Measurements from ENCODE around the gene RAB17. TPM values are rescaled to one million over a fixed set of nuclear protein-coding genes. Genes with fewer than 3 reads are reported as not detected.

Gene RAB17
- total RNA-seq, 3 donors from 2014 or later: 39.7 to 43.9 TPM; not detected in 1

GRCh38 chr2:237571551-237571950, 19.0 kb downstream of the RAB17 start:
- Histone ChIP-seq H3K4me1 (peaks cover 3 to 7% of the 10 kb centered on the region in 2 donors), H3K9me3 (no peaks in the 10 kb centered on the region), H3K27ac (peak overlapping the region in 1 of 2 donors; percentile 54), H3K36me3 (no peaks in the 10 kb centered on the region), H3K4me3 (no peak overlapping the region), H3K27me3 (no peaks in the 10 kb centered on the region)
- DNase-seq (ENCODE audit: low spot score in 2 of 2): no peak
- intact Hi-C loops (cut with DNase I; ENCODE audit: low total_unique reads): no loop called here
- TF ChIP-seq POLR2AphosphoS5 (IDR thresholded peaks at IDR 0.05) (no peak), CTCF (IDR thresholded peaks at IDR 0.05) (no peak), POLR2A (IDR thresholded peaks at IDR 0.05) (no peak)

- Histone ChIP-seq H3K4me3 (no peak overlapping the region), H3K4me1 (peaks cover 3 to 7% of the 10 kb centered on the region in 2 donors), H3K27ac (no peak overlapping the region), H3K9me3 (no peaks in the 10 kb centered on the region), H3K27me3 (no peaks in the 10 kb centered on the region), H3K36me3 (no peaks in the 10 kb centered on the region)
- intact Hi-C loops (cut with DNase I; ENCODE audit: low total_unique reads): no loop called here
- no peak for DNase-seq (ENCODE audit: low spot score in 2 of 2)
- no peak for TF ChIP-seq POLR2A (IDR thresholded peaks at IDR 0.05)
- no peak for TF ChIP-seq POLR2AphosphoS5 (IDR thresholded peaks at IDR 0.05)
- no peak for TF ChIP-seq CTCF (IDR thresholded peaks at IDR 0.05)
Measured at GRCh38 chr2:237570776-237571335, 19.7 kb downstream of the RAB17 start.

GRCh38 chr2:237569896-237570295, 20.6 kb downstream of the RAB17 start:
- H3K4me3 ChIP-seq: no peak overlapping the region
- no peak for DNase-seq (ENCODE audit: low spot score in 2 of 2)
- no peak overlapping the region for H3K27ac ChIP-seq
- no peaks in the 10 kb centered on the region for H3K36me3 ChIP-seq
- no peak for TF ChIP-seq POLR2AphosphoS5 (IDR thresholded peaks at IDR 0.05)
- no peak for TF ChIP-seq CTCF (IDR thresholded peaks at IDR 0.05)
- no peak for TF ChIP-seq POLR2A (IDR thresholded peaks at IDR 0.05)
- intact Hi-C loops (cut with DNase I; ENCODE audit: low total_unique reads): no loop called here
- no peaks in the 10 kb centered on the region for H3K27me3 ChIP-seq
- H3K4me1 ChIP-seq: peaks cover 3 to 7% of the 10 kb centered on the region in 2 donors
- no peaks in the 10 kb centered on the region for H3K9me3 ChIP-seq

GRCh38 chr2:237569041-237569440, 21.5 kb downstream of the RAB17 start:
- no peaks in the 10 kb centered on the region for H3K27me3 ChIP-seq
- H3K27ac ChIP-seq: no peak overlapping the region
- DNase-seq (ENCODE audit: low spot score in 2 of 2): no peak
- intact Hi-C loops (cut with DNase I; ENCODE audit: low total_unique reads): no loop called here
- no peaks in the 10 kb centered on the region for H3K9me3 ChIP-seq
- H3K4me3 ChIP-seq: no peak overlapping the region
- H3K4me1 ChIP-seq: peaks cover 3 to 7% of the 10 kb centered on the region in 2 donors
- no peaks in the 10 kb centered on the region for H3K36me3 ChIP-seq
- no peak for TF ChIP-seq POLR2A (IDR thresholded peaks at IDR 0.05)
- TF ChIP-seq POLR2AphosphoS5 (IDR thresholded peaks at IDR 0.05): no peak
- TF ChIP-seq CTCF (IDR thresholded peaks at IDR 0.05): no peak

- no peak for TF ChIP-seq POLR2A (IDR thresholded peaks at IDR 0.05)
- TF ChIP-seq POLR2AphosphoS5 (IDR thresholded peaks at IDR 0.05): no peak
- no peak for TF ChIP-seq CTCF (IDR thresholded peaks at IDR 0.05)
- no peaks in the 10 kb centered on the region for H3K9me3 ChIP-seq
- no peak overlapping the region for H3K27ac ChIP-seq
- intact Hi-C loops (cut with DNase I; ENCODE audit: low total_unique reads): no loop called here
- H3K4me1 ChIP-seq: peaks cover 3 to 7% of the 10 kb centered on the region in 2 donors
- no peak overlapping the region for H3K4me3 ChIP-seq
- no peak for DNase-seq (ENCODE audit: low spot score in 2 of 2)
- H3K36me3 ChIP-seq: no peaks in the 10 kb centered on the region
- H3K27me3 ChIP-seq: no peaks in the 10 kb centered on the region
Measured at GRCh38 chr2:237568121-237568660, 22.3 kb downstream of the RAB17 start.
